GM21723 (cell line): ENCODE measurements around the gene LDHB.
"Not testable (repeated sequence)": the region's sequence is repeated elsewhere in the genome, so short reads cannot be mapped to it uniquely, and the experiment has no call there.

Experiments used
- ATAC-seq: cut with Tn5 transposase; IDR thresholded peaks from one replicate; pipeline ENCODE4 v1.9.1; 2021; ENCODE audit warnings: mild to moderate bottlenecking, moderate library complexity; ENCODE audit not compliant: unreplicated experiment

Gene LDHB

GRCh38 chr12:21614506-21614905 lies 43.1 kb downstream of the LDHB start:
- no peak for ATAC-seq

GRCh38 chr12:21613931-21614330 lies 43.7 kb downstream of the LDHB start:
- no peak for ATAC-seq

GRCh38 chr12:21608196-21608595 lies 49.4 kb downstream of the LDHB start:
- no peak for ATAC-seq

- ATAC-seq, result no peak
These were observed 49.9 kb downstream of the LDHB start for GRCh38 chr12:21607701-21608100.

GRCh38 chr12:21606175-21606574 lies 51.5 kb downstream of the LDHB start:
- ATAC-seq, result no peak

- ATAC-seq, result no peak
These were observed 53.2 kb downstream of the LDHB start, which contains the start of gene GYS2 for GRCh38 chr12:21604245-21605101. Gene GYS2, minus strand, starts transcription at chr12:21604847. Its CDS starts 255 bp downstream, at chr12:21604592.

- ATAC-seq, result no peak
These were observed 54.9 kb downstream of the LDHB start for GRCh38 chr12:21602774-21603173.

- ATAC-seq, result no peak
These were observed 57.4 kb downstream of the LDHB start for GRCh38 chr12:21600196-21600595.

GRCh38 chr12:21599143-21599999 lies 58.3 kb downstream of the LDHB start:
- ATAC-seq, result no peak

- no peak for ATAC-seq
These were observed 59.0 kb downstream of the LDHB start for GRCh38 chr12:21598651-21599050.

- not testable (repeated sequence) for ATAC-seq
These were observed 62.3 kb downstream of the LDHB start for GRCh38 chr12:21595356-21595755.

- no peak for ATAC-seq
These were observed 72.2 kb downstream of the LDHB start for GRCh38 chr12:21585485-21585884.
